ENCODE measurements around the gene CACNA1H.
"Not testable (repeated sequence)": the region's sequence is repeated elsewhere in the genome, so short reads cannot be mapped to it uniquely, and the experiment has no call there.

GRCh38 chr16:1240436-1240835 lies 87.5 kb downstream of the CACNA1H start, which contains the start of gene TPSAB1:
- TF ChIP-seq CTCF (IDR thresholded peaks at IDR 0.05; ENCODE audit: low read depth, low read length, poor library complexity, severe bottlenecking); EZH2phosphoT487 (IDR thresholded peaks at IDR 0.05; ENCODE audit: borderline replicate concordance, low read length): not testable (repeated sequence)

All from DOHH2 (cell line).